GM10248 (cell line): ENCODE results near the gene PINLYP.

Experiments used
- CTCF ChIA-PET: fragments of 300-600 bp; sonication (Branson Sonifier 250); formaldehyde crosslinking; extraction: SDS; loops from one replicate; lab custom pipeline; 2021; ENCODE audit warnings: antibody characterized with exemption; lab: Yijun Ruan, JAX
- POLR2A ChIA-PET: fragments of 350-650 bp; sonication (Branson Sonifier 250); formaldehyde crosslinking; extraction: SDS; loops from one replicate; lab custom pipeline; 2020; ENCODE audit warnings: antibody characterized with exemption; lab: Yijun Ruan, JAX
- DNase-seq: peaks from one replicate; pipeline ENCODE4 v3.0.0; 2012; ENCODE audit errors: extremely low spot score
- TF ChIP-seq, protein P1 (sequence below): IDR thresholded peaks from 2 replicates; pipeline ENCODE4 v1.5.1; 2012; ENCODE audit warnings: mild to moderate bottlenecking, low read depth; ENCODE audit errors: extremely low read depth, missing control alignments, control extremely low read depth

PINLYP gene

DNA sequence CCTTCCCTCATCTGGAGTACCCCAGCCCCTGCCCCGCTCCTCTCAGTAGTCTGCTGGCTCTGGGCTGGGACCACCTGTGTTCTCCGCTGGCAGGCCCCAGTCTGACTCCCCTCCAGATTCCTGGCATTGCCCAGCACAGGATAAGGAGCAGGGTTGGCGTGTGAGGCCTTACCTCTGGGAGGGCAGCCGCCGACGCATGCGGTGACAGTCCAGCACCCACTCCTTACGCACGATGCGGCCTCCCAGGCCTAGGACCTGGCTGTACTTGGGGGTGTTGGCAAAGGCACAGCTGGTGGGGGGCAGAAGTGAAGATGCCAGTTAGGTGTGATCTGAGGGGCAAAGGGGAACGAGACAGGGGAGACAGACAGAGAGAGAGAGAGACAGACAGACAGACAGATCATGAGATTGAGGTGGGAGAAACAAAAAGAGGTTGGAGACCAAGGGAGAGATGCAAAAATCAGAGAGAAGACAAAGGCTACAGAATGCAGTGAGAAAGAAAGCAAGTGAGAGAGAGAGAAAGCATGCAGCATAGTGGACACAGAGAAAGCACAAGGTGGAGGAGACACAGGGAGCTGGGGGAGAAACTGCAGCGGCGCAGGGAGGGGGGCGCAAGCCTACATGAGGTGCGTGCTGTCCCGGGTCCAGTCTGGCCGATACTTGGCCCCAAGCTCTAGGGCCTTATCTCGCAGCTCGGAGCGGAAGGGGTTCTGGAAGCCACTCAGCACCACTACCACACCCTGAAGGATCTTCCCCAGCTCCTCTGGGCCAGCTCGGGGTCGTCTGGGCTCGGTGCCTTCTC, 24.0 kb upstream of the PINLYP start:
- CTCF ChIA-PET, result interaction anchor here (5.2 to 7.5 kb wide), 2 partner anchors 16 to 43 kb away, joined by 60 to 79 read pairs; partner anchors contain the start of genes IRGQ, ZNF575 and ZNF576
- DNase-seq, result no peak
- TF ChIP-seq, protein P1, sequence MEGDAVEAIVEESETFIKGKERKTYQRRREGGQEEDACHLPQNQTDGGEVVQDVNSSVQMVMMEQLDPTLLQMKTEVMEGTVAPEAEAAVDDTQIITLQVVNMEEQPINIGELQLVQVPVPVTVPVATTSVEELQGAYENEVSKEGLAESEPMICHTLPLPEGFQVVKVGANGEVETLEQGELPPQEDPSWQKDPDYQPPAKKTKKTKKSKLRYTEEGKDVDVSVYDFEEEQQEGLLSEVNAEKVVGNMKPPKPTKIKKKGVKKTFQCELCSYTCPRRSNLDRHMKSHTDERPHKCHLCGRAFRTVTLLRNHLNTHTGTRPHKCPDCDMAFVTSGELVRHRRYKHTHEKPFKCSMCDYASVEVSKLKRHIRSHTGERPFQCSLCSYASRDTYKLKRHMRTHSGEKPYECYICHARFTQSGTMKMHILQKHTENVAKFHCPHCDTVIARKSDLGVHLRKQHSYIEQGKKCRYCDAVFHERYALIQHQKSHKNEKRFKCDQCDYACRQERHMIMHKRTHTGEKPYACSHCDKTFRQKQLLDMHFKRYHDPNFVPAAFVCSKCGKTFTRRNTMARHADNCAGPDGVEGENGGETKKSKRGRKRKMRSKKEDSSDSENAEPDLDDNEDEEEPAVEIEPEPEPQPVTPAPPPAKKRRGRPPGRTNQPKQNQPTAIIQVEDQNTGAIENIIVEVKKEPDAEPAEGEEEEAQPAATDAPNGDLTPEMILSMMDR, result no peak
- POLR2A ChIA-PET, result no interaction called here

DNA sequence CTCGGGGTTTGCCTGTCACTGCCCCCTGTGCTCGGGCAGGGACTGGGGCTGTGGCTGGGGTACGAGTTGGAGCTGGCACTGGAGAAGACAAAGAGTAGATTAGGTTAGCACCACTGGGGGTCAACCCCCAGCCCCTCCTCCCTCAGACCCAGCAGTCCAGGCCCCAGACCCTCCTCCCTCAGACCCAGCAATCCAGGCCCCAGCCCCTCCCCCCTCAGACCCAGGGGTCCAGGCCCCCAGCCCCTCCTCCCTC, 23.5 kb upstream of the PINLYP start:
- POLR2A ChIA-PET, result no interaction called here
- CTCF ChIA-PET, result interaction anchor here (5.2 to 9.5 kb wide), 3 partner anchors 17 to 43 kb away, joined by 60 to 97 read pairs (median 79); partner anchors contain the start of genes IRGQ, PINLYP, XRCC1 and ZNF575
- no peak for DNase-seq
- TF ChIP-seq, protein P1, result no peak

DNA sequence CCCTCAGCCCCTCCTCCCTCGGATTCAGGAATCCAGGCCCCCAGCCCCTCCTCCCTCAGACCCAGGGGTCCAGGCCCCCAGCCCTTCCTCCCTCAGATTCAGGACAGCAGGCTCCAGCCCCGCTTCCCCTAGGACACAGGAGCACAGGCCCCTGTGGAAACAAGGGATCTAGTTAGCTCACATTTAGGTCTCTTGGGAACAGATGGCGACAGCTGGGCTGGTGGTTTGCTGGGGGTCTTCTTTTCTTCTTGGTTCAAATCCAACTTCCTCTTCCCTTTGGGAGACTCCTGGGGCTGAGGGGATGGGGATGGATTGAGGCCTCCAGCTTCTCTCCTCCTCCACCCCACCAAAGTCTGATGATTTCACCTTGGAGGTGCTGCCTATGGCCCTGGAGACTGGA, 23.0 kb upstream of the PINLYP start:
- TF ChIP-seq, protein P1, result no peak
- ChIA-PET CTCF (interaction anchor here (5.2 to 9.5 kb wide), 3 partner anchors 17 to 42 kb away, joined by 60 to 97 read pairs (median 79); partner anchors contain the start of genes IRGQ, PINLYP, XRCC1 and ZNF575), POLR2A (no interaction called here)
- no peak for DNase-seq

DNA sequence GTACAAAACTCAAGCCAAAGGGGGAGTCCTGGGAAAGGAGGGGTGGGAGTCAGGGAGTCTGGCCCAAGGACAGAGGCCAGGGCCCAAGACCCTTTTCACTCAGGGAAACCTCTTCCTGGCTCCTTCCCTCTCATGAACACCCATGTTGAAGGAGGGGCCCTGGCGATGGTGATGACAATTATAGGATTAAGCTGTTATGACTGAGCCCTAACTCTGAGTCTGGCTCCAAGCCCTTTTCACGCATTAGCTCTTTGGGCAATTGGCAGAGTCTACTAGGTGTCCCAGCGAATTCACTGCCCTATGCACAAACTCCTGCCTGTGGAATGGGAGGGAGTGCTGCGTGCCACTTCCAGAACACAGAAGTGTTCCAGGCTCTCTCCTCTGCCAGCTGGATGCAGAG, 21.9 kb upstream of the PINLYP start:
- TF ChIP-seq, protein P1, result no peak
- ChIA-PET POLR2A (no interaction called here), CTCF (interaction anchor here (3.1 to 9.5 kb wide), 4 partner anchors 18 to 41 kb away, joined by 13 to 97 read pairs (median 70); partner anchors contain the start of genes IRGQ, PINLYP, XRCC1 and ZNF575)
- no peak for DNase-seq

DNA sequence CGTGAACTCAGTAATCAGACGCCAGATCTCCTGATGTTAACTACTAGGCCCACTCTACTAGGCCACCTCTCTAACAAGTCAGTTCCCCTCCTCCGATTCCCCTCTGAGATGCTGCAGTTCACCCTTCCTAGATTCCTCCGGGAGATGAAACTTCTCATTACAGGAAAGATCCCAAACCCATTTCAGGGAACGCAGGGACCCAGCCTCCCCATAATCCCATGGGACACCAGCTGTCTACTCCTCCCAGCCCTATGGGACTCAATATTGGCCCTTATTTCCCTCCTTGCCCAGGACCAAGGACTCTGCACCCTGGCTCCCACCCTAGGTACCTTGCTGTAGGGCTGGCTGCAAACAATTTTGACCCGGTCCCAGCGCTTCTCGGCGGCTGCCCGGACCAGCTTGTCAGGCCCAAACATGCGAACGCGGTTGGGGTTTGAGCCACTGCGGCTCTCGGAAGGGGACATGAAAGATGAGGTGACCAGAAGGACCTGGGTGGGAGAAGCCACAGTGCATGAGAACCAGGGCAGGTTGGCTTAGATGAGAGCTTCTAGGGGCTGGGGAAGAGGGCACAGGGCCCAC, 21.2 kb upstream of the PINLYP start:
- no peak for DNase-seq
- ChIA-PET POLR2A (no interaction called here), CTCF (interaction anchor here (0.9 to 9.5 kb wide), 29 partner anchors 10 to 255 kb away, joined by 3 to 97 read pairs (median 5); partner anchors contain the start of genes IRGQ, PINLYP, XRCC1 and ZNF575)
- TF ChIP-seq, protein P1, result no peak

DNA sequence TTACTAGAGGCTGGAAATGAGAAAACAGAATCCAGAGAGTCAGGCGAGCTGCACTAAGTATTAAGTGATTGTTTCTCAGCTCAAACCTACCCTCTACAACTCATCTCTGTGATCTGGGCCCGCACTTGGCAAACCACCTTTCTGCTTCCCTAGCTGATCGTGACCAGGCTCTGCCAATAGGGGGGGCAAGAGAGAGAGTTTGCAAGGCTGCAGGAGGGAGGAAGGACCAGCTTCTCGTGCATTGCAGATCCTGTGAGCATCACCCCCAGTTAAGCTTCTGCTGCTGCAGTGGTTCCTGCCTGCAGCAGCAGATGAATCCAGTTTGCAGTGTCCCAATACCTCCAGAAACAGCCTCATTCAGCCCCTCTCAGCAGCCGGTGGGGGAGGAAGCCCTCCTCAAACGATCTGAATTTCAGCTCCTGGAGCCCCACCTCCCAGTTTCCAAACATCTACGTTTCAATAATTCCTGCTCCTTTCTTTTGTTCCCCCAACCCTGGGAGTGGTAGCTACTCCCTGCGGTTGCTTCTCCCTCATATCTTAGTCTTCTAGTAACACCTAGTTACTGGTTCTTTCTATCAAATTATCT, 20.3 kb upstream of the PINLYP start:
- TF ChIP-seq, protein P1, result peak; percentile 88
- ChIA-PET POLR2A (no interaction called here), CTCF (interaction anchor here (0.7 to 9.5 kb wide), 36 partner anchors 8 to 254 kb away, joined by 3 to 97 read pairs (median 5); partner anchors contain the start of genes IRGQ, PINLYP, XRCC1 and ZNF575)
- peak; percentile 80 for DNase-seq
